Measurements from ENCODE around the gene SHCBP1L. TPM values are rescaled to one million over a fixed set of nuclear protein-coding genes. Genes with fewer than 3 reads are reported as not detected.

SHCBP1L gene
- total RNA-seq, 1 donor from 2014 or later = not detected

Other genes with a start within 250 kb of the SHCBP1L start
- 21.9 TPM for gene NPL, start 163.4 kb downstream of the SHCBP1L start, total RNA-seq (ENCODE audit: insufficient read depth, low replicate concordance)
- gene DHX9, start 113.8 kb downstream of the SHCBP1L start, total RNA-seq (ENCODE audit: insufficient read depth, low replicate concordance) = 102 TPM
- gene LAMC1, start 70.3 kb upstream of the SHCBP1L start, total RNA-seq (ENCODE audit: insufficient read depth, low replicate concordance) = 585 TPM
- gene LAMC2, start 233.1 kb upstream of the SHCBP1L start, total RNA-seq (ENCODE audit: insufficient read depth, low replicate concordance) = 34.2 TPM